ENCODE measurements around the gene ACP2.
A peak's percentile ranks its signal among the peaks of the same experiment; 100 is the strongest.
"Not testable (repeated sequence)": the region's sequence is repeated elsewhere in the genome, so short reads cannot be mapped to it uniquely, and the experiment has no call there.

ACP2 gene

DNA sequence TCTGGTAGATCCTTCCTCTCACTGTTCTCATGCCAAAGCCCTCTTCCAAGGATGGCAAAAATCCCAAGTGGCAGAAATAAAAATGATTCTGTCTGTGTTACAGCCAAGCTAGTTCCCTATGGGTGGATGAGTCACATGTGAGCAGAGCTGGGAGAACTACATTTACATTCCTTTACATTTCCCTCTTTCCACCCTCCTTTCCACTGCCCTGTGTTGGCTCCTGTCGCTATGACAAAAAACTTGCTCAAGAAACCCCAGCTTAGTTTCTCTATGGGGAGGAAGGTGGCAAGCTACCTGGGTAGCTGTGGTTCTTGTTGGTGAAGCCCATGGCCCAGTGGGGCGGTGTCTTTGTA, 44.0 kb downstream of the ACP2 start:
- DNase-seq (ENCODE audit: low read depth in 2 of 2) = peak in 1 of 2 experiments; percentile 63

DNA sequence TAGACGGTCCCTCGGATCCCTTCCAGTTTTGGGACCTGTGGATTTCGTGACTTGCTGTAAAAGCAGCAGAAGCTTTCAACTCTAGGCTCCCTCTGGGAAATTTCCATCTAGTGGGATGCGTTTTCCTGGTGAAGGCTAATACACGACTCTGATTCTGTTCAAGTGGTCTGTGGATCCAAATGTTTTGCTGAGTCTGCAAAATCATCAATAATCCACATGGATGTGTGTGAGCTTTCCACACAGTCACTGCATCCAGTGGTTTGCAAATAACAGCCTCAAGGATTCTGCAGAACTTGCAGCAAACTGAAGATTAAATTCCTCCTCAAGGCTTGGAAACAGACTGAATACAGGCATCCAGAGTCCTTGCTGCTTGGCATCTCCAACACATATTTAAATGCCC, 46.0 kb downstream of the ACP2 start:
- no peak for DNase-seq (ENCODE audit: low read depth in 2 of 2)

DNA sequence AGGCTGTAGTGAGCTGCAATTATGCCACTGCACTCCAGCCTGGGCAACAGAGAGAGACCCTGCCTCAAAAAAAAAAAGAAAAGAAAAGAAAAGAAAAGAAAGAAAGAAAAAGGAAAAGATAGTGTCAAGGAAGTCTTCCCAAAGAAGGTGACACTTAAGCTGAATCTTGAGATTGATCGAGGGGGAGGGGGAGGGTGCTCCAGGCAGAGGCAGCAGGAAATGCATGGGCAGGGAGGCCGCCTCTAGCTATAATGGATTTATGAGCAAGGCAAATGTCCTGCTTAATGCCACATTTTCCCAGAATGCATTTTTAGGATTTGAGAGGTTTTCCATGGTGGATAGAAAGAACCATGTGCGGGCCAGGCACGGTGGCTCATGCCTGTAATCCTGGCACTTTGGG, 47.6 kb downstream of the ACP2 start:
- DNase-seq (ENCODE audit: low read depth in 2 of 2) = no peak

DNA sequence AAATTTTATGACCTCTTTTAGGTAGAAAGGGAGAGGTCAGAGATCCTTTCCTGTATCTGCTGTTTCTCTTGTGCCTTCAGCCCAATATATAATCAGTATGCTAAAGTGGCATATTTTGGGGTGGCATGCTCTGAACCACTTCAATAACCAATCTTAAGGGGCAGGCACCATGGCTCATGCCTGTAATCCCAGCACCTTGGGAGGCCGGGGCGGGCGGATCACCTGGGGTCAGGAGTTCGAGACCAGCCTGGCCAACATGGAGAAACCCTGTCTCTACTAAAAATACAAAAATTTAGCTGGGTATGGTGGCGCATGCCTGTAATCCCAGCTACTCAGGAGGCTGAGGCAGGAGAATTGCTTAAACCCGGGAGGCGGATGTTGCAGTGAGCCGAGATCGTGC, 50.5 kb downstream of the ACP2 start:
- DNase-seq (ENCODE audit: low read depth in 2 of 2) = not testable (repeated sequence)

DNA sequence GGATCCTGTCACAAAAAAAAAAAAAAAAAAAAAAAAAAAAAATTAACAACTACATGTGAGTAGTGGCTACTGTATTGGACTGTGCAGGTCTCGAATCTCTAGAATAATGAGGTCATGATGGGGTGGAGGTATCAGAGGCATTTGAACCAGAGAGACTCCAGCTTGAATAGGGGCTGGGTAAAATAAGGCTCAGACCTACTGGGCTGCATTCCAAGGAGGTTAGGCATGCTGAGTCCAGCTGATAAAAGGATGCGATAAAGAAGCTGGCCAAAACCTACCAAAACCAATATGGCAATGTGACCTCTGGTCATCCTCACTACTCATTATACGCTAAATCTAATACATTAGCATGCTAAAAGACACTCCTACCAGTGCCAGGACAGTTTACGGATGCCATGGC, 56.5 kb downstream of the ACP2 start:
- no peak for DNase-seq (ENCODE audit: low read depth in 2 of 2)

DNA sequence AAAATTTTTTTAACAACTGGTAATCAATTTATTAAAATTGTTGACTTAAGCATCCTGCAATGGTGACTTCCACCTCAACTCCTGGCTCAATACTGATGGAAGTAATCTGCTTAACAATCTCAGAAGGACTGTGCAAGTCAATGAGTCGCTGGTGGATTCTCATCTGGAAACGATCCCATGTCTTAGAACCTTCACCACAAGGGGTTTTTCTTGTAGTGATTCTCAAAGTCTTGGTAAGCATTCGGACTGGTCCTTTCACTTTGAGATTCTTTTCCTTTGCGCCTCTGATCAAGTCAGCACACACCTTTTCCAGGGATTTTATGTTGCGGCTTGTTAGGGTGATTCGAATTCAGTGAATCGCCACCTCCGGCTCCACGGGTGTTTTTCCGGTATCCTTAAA, 57.5 kb downstream of the ACP2 start:
- not testable (repeated sequence) for DNase-seq (ENCODE audit: low read depth in 2 of 2)

Measured in fibroblast of skin of left quadriceps (primary cell).